ENCODE data around the gene BARX1.
A peak's percentile ranks its signal among the peaks of the same experiment; 100 is the strongest.
"Not testable (repeated sequence)": the region's sequence is repeated elsewhere in the genome, so short reads cannot be mapped to it uniquely, and the experiment has no call there.

The BARX1 gene

DNA sequence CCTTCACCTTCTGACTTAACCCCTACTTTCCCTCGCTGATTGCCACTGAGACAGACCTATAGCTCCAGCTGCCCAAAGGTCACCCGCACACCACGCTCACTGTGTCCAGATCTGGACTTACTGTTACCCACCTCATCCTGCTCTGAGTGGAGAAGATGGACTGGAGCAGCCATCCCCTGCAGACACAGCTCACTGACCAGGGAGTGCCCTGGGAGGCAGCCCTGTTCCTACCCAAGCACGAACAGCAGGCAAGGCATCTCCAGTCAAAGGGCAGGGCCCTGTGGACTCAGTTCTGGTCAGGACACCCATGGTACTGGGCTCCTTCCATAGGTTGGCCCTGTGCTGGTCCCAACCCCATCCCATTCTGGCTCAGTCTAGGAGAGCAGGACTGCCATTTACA lies 9.5 kb upstream of the BARX1 start:
- DNase-seq: peak in 1 of 2 donors; percentile 2

DNA sequence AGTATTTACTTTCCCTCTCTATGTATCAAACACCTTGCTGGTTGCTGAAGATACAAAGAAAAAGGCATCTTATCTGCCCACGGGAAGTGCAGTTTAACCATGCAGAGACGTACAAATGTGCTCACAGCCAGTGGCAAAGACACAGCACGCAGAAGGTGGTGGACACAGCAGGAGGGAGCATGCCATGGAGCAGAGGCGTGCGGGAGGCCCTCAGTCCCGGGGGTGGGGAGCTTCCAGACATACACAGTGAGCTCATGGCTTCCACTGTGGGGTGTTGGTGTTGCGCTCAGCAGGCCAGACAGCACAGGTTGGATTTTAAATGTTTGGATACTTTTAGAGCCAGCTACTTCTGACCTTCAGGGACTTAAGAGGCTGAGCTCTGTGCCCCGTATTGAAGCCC lies 8.8 kb upstream of the BARX1 start:
- peak in 1 of 2 donors; percentile 4 for DNase-seq

DNA sequence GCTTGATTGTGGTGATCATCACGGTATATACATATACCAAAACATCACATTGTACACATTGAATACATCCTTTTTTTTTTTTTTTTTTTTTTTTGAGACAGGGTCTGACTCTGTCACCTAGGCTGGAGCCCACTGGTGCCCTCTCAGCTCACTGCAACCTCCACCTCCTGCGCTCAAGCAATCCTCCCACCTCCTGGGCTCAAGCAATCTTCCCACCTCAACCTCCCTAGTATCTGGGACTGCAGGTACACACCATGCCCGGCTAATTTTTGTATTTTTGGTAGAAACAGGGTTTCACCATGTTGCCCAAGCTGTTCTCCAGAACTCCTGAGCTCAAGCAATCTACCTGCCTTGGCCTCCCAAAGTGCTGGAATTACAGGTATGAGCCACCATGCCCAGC lies 8.3 kb upstream of the BARX1 start:
- not testable (repeated sequence) for DNase-seq

DNA sequence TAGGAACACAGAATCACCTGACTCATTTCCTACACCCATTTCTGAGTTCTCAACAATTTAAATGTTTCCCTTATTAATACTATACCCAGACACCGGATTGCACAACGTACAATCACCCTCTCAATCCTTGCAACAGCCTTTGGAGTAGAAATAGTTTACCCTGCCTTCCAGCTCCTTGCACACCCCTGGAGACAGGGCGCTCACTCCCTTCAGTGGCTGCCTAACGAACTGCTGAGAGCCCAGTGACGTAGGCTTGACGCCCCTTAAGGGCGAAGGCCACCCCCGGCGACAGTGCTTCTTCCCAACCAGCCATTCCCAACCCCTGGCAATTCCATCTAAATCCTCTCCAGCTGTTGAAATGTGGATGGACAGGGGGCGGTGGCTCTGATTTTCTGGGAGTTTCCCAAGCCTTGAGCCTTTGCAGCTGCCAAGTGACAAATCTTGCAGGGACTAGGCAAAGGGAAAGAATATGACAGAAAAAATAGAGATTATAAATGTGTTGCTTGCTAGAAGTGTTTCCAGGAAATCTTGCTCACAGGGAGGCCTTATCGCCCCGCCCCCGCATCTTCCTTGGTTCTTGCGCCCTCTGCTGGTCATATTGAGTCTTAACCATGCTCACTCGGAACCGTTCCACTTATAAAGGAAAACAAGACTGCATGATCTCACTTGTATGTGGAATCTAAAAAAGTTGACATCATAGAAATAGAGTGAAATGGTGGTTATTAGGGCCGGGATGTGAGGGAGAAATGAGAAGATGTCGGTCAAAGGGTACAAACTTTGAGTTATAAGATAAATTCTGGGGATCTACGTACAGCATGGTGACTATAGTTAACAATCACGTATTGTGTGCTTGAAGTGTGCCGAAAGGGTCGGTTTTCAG lies 7.6 kb upstream of the BARX1 start:
- DNase-seq: peak; percentile 78 to 83

DNA sequence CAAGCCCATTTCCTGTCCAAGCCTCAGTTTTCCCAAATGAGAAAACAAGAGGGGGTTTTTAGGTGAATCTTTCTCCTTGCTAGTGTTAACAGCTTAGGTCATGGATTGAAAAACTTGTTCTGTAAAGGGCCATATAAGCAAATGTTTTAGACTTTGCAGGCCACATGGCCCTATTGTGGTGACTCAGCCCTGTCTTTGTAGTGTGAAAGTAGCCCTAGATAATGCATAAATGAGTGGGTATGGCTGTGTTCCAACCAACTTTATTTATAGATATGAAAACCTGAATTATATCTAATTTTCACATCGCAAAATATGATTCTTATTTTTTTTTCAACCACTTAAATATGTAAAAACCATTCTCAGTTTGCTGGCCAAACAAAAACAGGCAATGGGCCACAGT lies 6.9 kb upstream of the BARX1 start:
- peak in 1 of 2 donors; percentile 6 for DNase-seq

DNA sequence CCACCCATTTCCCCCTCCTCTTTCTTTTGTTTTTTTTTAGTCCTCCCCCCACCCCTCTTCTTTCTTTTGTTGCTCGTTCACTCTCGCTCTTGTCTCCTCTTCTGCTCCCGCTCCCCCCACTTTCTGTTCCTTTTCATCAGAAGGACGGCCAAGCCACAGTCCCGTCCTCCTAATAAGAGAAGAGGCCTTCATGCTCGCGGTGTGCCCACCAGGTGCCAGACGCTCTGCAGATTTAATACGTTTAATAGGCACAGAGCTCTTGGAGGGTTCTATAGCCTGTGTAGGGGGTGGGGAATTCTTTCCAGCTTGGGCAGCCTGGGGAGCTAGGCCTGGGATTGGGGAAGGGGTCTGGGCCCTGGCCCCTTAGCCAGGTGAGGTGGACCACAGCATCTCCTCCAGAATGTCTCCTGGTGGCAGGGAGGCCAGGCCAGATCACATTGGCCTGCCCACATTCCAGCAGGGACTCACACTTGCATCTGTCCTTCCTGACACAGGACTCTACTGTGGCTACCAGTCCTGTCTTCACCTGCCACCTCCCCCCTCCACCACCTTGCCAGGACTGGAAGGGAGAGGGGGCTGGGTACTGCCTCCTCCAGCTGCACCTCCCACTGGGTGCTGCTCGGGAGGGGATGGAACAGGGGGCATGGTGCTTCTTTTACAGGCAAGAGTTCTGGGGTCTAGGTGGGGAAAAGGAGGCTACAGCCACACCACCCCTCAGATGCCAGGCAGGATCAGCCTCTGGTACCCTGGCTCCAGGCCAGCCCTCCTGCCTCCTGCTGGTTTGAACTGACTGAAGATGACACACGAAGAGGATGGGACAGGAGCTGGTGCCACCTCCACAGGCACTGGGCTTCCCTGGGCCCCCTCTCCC lies 6.1 kb upstream of the BARX1 start:
- DNase-seq: no peak

DNA sequence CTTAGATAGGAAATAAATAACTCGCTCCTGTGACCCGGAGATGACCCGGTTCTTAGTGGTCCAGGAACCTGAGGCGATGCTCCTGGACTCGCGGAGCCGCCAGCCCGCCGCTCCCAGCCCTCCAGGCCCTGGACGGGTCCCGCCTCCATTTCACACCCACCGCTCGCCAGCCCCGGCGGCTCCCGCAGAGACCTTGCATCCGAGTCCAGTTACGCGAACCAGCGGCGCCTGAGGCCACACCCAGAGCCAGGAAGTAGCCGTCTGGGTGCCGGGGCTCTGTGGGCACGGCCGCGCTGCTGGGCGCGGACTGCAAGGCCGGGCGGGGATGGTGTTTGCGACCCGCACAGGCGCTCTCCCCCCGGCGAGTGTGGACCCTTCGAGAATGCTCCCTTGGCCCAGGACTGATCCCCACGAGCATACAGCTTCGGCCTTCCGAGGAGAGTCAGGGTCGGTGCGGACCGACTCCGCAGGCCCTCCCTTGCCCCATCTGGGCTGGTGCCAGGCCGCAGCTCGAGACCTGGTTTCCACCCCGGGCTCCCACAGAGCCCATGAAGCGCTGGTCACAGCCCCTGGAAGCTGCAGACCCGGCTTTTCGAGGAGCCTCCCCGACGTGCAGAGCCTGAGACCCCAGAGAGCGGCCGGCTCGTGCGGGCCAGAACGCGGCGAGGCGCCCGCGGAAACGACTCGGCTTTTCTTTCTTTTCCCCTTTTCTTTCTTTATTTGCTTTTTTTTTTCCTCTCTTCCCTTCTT lies 5.2 kb upstream of the BARX1 start:
- no peak for DNase-seq

DNA sequence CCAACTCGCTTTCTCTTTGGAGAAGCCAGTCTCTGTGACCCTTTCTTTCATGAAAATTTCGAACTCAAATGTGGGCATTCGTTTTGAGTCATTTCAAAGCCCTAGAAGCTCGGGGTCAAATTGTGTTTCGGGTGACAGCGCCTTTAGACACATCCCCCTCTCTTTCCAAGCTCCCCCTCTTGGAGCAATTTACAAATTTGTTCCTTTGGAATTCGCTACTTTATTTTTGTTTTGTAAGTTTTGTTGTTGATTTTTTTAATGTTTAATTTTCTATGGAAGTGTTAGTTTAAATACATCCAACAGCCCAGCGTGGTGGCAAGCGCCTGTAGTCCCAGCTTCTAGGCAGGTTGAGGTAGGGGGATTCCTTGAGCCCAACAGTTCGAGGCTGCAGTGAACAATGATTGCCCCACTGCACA lies 4.6 kb upstream of the BARX1 start:
- DNase-seq: no peak

DNA sequence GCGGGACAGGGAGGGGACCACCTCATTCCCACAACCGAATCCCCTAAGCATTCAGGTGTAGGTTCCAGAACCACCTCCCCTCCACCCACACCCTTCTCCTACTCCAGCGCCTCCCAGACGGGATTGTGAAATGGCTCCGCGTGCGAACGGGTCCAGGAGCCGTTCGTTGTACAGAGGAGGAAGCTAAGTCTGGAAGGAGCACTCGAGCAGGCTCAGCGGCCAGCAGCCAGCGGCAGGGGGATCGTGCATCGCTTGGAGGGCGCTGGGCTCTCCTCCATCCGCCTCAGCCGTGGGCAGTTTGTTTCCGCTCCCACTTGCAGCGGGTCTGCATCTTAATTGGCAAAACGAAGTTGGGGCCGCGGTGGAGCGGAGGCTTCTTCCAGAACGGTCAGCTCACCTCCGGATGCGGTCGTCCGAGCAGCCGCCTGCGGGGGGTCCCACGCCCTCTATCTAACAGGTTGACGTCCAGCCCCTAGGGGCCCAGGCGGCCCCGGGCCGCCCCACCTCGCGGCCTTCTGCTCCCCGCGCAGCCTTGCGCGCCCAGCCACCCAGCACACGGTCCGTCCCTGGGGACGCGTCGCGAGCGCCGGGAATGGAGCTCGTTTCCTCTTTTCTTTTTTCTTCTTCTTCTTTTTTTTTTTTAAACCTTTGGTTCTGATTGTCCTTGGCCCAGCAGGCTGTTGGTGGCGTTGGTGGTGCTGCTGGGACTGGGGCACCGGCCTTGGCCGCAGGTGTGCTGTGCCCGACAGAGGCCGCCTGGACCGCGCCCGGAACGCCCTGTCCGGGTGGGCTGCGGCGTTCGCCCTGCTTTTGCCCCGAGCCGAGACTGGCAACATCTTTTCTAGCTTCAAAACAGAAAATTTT lies 3.9 kb upstream of the BARX1 start:
- no peak for DNase-seq

DNA sequence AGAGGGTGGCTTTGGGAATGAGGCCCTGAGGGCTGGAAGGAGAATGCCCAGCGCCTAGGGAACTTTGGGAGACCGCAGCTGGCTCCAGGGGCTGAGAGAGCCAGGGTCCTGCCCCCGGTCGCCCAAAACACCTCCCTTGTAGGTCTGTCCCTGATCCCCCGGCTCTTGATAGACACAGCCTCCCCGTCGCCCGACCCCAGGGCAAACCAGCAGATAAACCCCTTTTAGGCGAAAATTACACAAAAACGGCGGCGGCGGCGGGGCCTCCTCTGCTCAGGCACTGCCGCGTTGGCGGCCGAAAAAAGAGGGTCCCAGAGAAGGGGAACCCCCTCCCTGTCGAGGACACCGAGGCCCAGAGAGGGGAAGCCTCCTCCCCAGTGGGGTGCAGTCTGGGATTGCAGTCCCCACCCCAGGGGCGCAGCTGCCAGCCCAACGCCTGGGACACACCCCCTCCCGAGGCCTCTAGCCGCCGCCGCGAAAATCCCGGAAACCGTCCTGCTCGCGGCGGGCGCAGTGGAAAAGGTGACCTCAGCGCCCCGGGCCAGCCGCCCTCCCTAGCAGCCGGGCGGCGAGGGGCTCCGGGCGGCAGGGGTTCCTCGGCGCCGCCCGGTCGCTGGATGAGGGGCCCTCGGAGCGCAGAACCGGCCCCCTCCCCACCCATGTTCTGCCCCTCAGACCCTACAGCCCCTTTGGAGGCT lies 3.1 kb upstream of the BARX1 start:
- DNase-seq: peak in 1 of 2 donors; percentile 53

DNA sequence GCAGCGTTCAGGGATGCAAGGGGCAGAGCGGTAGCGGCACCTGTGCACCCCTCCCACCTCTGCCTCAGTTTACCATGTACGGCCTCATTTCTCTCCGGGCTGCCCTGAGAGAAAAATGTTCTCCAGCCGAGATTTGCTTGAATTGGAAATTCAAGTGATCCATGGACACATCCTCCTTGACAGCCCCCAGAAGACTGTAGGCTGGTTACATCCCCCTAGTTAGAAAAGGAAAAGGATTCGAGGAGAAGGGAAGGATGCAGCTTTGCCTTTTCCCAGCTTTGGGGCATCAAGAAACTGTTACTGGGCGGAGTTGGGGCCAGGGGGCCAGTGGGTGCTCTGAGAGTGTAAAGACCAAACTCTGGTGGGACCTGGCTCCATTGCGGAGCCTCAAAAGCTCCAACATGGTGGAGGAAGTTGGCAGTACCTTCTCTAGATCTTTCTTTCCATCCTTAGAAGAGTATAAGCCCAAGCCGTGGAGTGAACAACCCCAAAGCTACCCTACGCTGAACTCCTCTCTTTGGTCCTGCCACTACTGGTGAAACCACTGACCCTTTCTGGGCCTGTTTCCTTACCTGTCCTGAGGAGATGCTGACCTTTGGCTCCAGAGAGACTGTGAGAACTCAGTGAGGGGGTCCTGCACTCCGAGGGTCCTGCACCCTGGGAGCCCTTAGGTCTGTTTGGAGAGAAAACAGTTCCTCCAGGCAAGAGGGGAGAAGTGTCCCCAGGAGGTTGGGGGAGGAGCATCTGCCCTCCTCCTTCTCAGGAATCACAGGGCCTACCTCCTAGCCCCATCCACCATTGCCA lies 1.0 kb upstream of the BARX1 start:
- no peak for DNase-seq

DNA sequence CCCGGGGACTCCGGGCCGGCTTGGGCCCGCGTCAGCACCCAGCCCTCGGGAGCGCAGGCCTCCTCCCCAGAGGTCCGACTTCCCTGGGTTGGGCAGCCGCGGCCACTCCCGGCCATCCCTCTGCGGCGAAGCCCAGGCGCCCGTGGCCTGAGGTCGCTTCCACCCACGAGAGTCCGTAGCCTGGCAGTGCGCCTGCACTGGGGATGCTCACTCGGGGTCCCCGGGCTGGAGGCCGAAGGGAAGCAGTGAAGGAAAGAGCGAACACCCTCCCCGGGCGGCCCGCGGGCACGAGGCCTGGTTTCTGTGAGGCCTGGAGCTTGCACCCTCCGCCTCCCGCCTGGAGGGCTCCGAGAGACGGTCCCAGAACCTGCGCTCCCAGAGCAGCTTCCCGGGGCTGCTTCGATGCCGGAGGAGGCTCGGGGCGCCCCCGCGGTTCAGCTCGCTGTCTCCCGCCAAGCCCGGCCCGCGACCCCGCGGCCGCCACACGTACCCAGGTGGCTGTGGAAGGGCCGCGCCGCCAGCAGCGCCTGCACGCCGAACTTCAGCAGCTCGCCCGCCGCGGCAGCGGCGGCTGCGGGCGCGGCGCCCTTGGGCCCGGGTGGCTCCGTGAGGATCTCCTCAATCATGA lies 607 bp downstream of the BARX1 start:
- DNase-seq: no peak

DNA sequence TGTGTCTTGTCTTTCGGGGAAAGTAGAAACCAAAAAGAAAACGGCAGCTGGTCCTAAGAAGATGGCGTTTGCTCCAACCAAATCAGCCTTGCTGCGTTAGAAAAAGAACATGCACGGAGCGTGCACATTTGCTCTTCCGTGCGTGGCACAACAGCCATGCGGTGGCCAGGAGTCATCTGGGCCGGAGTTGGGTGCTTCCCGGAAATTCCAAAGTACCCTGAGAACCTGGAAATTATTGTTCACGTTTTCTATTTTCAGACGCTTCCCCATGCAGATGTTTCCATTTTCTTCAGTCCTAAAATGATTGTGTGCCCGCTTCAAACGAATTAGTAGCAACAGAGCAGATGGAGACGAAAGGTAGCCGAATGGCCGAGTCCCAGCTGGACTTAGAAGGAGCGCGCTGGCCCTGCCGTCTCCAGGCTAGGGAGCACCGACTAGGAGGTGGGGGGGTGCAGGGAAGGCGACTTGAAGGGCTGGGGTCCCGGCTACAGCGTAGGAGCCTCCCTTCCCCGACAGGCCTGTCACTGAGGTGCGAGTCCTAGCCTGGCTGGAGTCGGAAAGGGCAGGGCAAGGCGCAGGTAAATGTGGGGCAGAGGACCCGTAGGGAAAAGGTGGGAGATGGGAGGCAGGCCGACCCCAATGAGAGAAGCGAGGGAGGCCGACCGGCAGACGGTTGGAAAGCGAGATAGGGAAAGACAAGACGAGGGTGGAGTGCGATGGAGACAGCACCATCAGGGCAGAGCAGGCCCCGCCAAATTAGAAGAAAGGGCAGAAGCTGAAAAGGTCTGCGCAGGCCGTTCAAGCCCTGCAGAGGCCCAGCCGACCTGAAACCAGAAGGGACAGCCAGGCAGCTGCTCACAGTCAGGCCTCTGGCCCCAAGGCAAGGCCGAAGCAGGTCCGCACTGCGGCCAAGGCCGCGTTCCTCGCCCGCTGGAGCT lies 1.4 kb downstream of the BARX1 start:
- DNase-seq: no peak

DNA sequence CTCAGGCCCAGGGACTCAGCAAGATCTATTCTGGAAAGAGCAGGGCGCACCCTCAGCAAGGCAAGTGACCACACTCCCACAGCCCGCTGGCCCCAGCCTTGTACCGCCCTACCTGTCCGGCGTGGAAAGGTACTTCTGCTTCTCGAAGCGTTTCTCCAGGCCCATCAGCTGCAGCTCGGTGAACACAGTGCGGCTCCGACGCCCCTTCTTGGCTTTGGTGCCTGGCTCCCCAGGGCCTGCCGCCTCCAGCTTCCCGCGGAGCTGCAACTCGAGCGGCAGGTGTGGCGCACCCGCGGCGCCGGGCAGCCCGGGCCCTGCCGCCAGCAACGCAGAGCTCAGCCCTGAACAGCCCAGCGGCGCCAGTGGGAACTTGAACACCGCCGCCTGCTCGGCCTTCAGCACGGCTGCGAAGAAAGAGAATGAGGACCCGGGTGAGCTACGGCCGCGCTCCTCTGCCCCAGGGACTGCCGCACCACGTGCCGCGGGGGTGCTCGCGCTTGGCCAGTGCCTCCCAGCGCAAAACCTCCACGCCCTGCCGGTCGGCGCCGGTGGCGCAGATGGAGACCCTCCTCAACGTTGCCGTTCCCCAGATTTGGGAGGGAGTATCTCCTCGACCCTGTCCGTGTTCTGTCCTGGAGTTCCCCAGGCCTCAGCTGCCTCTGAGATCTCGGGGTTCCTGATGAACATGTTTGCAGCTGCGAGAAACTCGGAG lies 2.2 kb downstream of the BARX1 start:
- DNase-seq: peak in 1 of 2 donors; percentile 45

DNA sequence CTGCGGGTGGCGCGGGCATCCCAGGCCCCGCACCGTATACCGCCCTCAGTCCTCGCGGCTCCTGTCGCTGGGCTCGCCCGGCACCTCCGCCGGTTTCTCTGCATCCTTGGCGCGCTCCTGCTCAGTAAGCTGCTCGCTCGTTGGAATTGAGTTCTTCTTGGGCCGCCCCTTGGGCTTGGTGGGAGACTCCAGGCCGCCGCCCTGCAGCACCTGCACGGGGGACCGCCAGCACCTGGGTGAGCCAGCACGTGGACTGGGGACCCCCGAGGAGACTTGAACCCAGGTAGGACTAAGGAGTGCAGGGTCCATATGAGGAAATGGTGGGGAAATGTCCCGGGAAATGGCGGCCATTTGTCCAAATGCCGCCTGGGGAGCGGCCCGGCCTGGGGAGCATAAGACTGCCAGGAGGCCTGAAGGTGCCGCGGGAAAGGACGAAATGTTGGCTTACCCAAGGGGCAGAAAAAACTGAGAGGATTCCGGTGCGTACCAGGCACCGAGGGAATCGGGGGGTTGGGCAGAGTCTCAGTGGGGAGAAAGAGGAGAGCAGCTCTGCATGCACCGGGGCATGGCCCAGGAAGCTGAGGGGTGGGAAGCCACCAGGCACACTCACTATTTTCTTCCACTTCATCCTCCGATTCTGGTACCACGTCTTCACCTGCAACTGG lies 2.9 kb downstream of the BARX1 start:
- no peak for DNase-seq

DNA sequence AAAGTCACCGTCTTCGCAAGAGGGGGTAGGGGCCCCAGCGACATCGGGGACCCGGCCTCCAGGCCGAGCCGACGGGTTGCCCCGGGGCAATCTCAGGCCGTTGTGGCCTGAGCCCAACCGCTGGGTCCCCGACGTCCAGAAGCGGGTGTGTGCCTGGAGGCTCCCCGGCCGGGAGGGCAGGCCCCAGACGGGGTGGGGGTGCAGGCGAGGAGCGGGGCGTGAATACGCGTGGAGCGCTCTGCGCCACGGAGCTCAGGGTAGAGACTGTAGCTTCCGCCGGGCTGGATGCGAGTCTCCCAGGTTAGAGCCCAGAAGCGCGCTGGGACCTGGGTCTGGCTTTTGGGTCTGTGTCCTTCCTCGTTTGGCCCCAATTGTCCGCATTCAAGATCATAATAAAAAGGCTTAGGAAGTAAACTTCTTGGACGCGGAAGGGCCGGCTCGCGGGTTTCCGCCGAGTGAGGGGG lies 3.5 kb downstream of the BARX1 start:
- DNase-seq: peak in 1 of 2 donors; percentile 25

Data from stimulated activated CD4-positive, alpha-beta T cell treated with anti-CD3 and anti-CD28 coated beads, Interleukin-2, amount 100 ng/mL, for 24 hours (primary cell).